ENCODE measurements around the gene PTPRN2. TPM values are rescaled to one million over a fixed set of nuclear protein-coding genes. Genes with fewer than 3 reads are reported as not detected.
"Not testable (repeated sequence)": the region's sequence is repeated elsewhere in the genome, so short reads cannot be mapped to it uniquely, and the experiment has no call there.

The PTPRN2 gene
- total RNA-seq, 1 experiment from 2014 or later = 0.11 TPM

DNA sequence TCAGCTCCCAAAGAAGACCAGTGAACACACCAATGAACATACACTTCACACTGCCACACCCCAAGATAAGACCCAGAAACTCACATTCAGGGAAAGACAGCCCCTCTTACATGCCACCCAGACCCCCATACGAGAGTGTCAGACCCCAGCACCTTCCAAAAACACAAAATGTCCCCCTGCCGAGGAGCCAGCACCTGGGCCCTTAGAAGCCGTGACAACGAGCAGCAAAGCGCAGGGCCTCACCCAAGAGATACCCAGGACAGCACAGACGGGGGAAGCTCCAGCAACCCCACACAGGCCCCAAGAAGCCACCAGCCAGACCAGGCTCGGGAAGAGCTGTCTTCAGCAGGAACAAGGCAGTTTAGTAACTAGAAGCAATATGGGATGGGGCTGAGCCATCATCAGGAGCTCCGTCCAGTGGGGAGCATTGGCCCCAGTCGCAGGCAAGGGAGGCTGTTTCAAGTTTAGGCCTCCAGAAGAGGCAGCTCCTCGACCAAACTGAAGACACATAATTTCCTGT lies 243.6 kb downstream of the PTPRN2 start:
- POLR2A ChIA-PET (ENCODE audit: low non-redundant PET) = no interaction called here

GRCh38 chr7:158343526-158343925 lies 244.1 kb downstream of the PTPRN2 start:
- POLR2A ChIA-PET (ENCODE audit: low non-redundant PET) = no interaction called here
- H3K27ac ChIP-seq (ENCODE audit: low read depth, low read length, poor library complexity, severe bottlenecking) = no peak overlapping the region
- no peaks in the 10 kb centered on the region for H3K27me3 ChIP-seq (replicated peaks; ENCODE audit: insufficient read depth, low read depth, low read length, poor library complexity)
- no peaks in the 10 kb centered on the region for H3K4me1 ChIP-seq (ENCODE audit: insufficient read depth, low read length, poor library complexity, severe bottlenecking)
- TF ChIP-seq EZH2 (IDR thresholded peaks at IDR 0.05; ENCODE audit: borderline replicate concordance, low read depth, low read length, poor library complexity, severe bottlenecking) (no peak), CTCF (conservative IDR thresholded peaks at IDR 0.05; ENCODE audit: low read depth, low read length) (no peak)
- CTCF ChIA-PET = no interaction called here
- no peaks in the 10 kb centered on the region for H3K9me3 ChIP-seq (ENCODE audit: low read depth, low read length, poor library complexity, severe bottlenecking)
- H3K36me3 ChIP-seq (ENCODE audit: insufficient read depth, low read length, poor library complexity, severe bottlenecking) = no peaks in the 10 kb centered on the region
- BruUV-seq (replicated peaks) = no TSS peak
- DNase-seq (ENCODE audit: low spot score) = no peak
- intact Hi-C loops (cut with micrococcal nuclease; ENCODE audit: unreplicated experiment) = no loop called here
- no peak overlapping the region for H3K4me3 ChIP-seq (ENCODE audit: low read depth, low read length, poor library complexity, severe bottlenecking)

More for the DNA sequence above, 243.6 kb downstream of the PTPRN2 start:
- intact Hi-C loops (cut with micrococcal nuclease; ENCODE audit: unreplicated experiment) = no loop called here
- Histone ChIP-seq H3K4me1 (ENCODE audit: insufficient read depth, low read length, poor library complexity, severe bottlenecking) (no peaks in the 10 kb centered on the region), H3K36me3 (ENCODE audit: insufficient read depth, low read length, poor library complexity, severe bottlenecking) (no peaks in the 10 kb centered on the region), H3K27me3 (replicated peaks; ENCODE audit: insufficient read depth, low read depth, low read length, poor library complexity) (no peaks in the 10 kb centered on the region), H3K4me3 (ENCODE audit: low read depth, low read length, poor library complexity, severe bottlenecking) (no peak overlapping the region), H3K9me3 (ENCODE audit: low read depth, low read length, poor library complexity, severe bottlenecking) (no peaks in the 10 kb centered on the region), H3K27ac (ENCODE audit: low read depth, low read length, poor library complexity, severe bottlenecking) (no peak overlapping the region)
- no peak for TF ChIP-seq CTCF (conservative IDR thresholded peaks at IDR 0.05; ENCODE audit: low read depth, low read length)
- no peak for TF ChIP-seq EZH2 (IDR thresholded peaks at IDR 0.05; ENCODE audit: borderline replicate concordance, low read depth, low read length, poor library complexity, severe bottlenecking)
- no peak for DNase-seq (ENCODE audit: low spot score)
- CTCF ChIA-PET = no interaction called here
- BruUV-seq (replicated peaks) = no TSS peak

GRCh38 chr7:158341097-158341496 lies 246.5 kb downstream of the PTPRN2 start:
- H3K27me3 ChIP-seq (replicated peaks; ENCODE audit: insufficient read depth, low read depth, low read length, poor library complexity); POLR2A ChIA-PET (ENCODE audit: low non-redundant PET); H3K27ac ChIP-seq (ENCODE audit: low read depth, low read length, poor library complexity, severe bottlenecking); CTCF ChIA-PET; H3K4me3 ChIP-seq (ENCODE audit: low read depth, low read length, poor library complexity, severe bottlenecking); H3K36me3 ChIP-seq (ENCODE audit: insufficient read depth, low read length, poor library complexity, severe bottlenecking); H3K9me3 ChIP-seq (ENCODE audit: low read depth, low read length, poor library complexity, severe bottlenecking); BruUV-seq (replicated peaks); DNase-seq (ENCODE audit: low spot score); H3K4me1 ChIP-seq (ENCODE audit: insufficient read depth, low read length, poor library complexity, severe bottlenecking); intact Hi-C loops (cut with micrococcal nuclease; ENCODE audit: unreplicated experiment): not testable (repeated sequence)

GRCh38 chr7:158336952-158337351 lies 250.7 kb downstream of the PTPRN2 start:
- POLR2A ChIA-PET (ENCODE audit: low non-redundant PET); CTCF ChIA-PET; DNase-seq (ENCODE audit: low spot score); H3K4me3 ChIP-seq (ENCODE audit: low read depth, low read length, poor library complexity, severe bottlenecking); intact Hi-C loops (cut with micrococcal nuclease; ENCODE audit: unreplicated experiment); H3K27me3 ChIP-seq (replicated peaks; ENCODE audit: insufficient read depth, low read depth, low read length, poor library complexity); H3K9me3 ChIP-seq (ENCODE audit: low read depth, low read length, poor library complexity, severe bottlenecking); H3K36me3 ChIP-seq (ENCODE audit: insufficient read depth, low read length, poor library complexity, severe bottlenecking); H3K27ac ChIP-seq (ENCODE audit: low read depth, low read length, poor library complexity, severe bottlenecking); H3K4me1 ChIP-seq (ENCODE audit: insufficient read depth, low read length, poor library complexity, severe bottlenecking); BruUV-seq (replicated peaks): not testable (repeated sequence)

GRCh38 chr7:158332516-158332915 lies 255.1 kb downstream of the PTPRN2 start:
- H3K9me3 ChIP-seq (ENCODE audit: low read depth, low read length, poor library complexity, severe bottlenecking) = peaks cover 15% of the 10 kb centered on the region
- POLR2A ChIA-PET (ENCODE audit: low non-redundant PET); CTCF ChIA-PET; intact Hi-C loops (cut with micrococcal nuclease; ENCODE audit: unreplicated experiment); DNase-seq (ENCODE audit: low spot score); BruUV-seq (replicated peaks); H3K36me3 ChIP-seq (ENCODE audit: insufficient read depth, low read length, poor library complexity, severe bottlenecking); H3K4me1 ChIP-seq (ENCODE audit: insufficient read depth, low read length, poor library complexity, severe bottlenecking); H3K4me3 ChIP-seq (ENCODE audit: low read depth, low read length, poor library complexity, severe bottlenecking); H3K27ac ChIP-seq (ENCODE audit: low read depth, low read length, poor library complexity, severe bottlenecking); H3K27me3 ChIP-seq (replicated peaks; ENCODE audit: insufficient read depth, low read depth, low read length, poor library complexity): not testable (repeated sequence)

DNA sequence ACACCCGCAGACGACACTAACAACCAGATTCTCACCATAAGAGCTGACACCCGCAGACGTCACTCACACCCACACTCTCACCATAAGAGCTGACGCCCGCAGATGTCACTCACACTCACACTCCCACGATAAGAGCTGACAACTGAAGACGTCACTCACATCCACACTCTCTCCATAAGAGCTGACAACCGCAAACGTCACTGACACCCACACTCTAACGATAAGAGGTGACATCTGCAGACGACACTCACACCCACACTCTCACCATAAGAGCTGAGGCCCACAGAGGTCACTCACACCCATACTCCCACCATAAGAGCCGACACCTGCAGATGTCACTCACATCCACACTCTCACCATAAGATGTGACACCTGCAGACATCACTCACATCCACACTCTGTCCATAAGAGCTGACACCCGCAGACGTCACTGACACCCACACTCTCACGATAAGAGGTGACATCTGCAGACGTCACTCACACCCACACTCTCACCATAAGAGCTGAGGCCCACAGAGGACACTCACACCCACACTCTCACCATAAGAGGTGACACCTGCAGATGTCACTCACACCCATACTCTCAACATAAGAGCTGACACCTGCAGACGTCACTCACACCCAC lies 255.7 kb downstream of the PTPRN2 start:
- peaks cover 20% of the 10 kb centered on the region for H3K9me3 ChIP-seq (ENCODE audit: low read depth, low read length, poor library complexity, severe bottlenecking)
- H3K4me1 ChIP-seq (ENCODE audit: insufficient read depth, low read length, poor library complexity, severe bottlenecking); H3K27me3 ChIP-seq (replicated peaks; ENCODE audit: insufficient read depth, low read depth, low read length, poor library complexity); CTCF ChIA-PET; POLR2A ChIA-PET (ENCODE audit: low non-redundant PET); H3K36me3 ChIP-seq (ENCODE audit: insufficient read depth, low read length, poor library complexity, severe bottlenecking); H3K27ac ChIP-seq (ENCODE audit: low read depth, low read length, poor library complexity, severe bottlenecking); H3K4me3 ChIP-seq (ENCODE audit: low read depth, low read length, poor library complexity, severe bottlenecking); BruUV-seq (replicated peaks); DNase-seq (ENCODE audit: low spot score); intact Hi-C loops (cut with micrococcal nuclease; ENCODE audit: unreplicated experiment): not testable (repeated sequence)

All from A673 (cell line).